Measurements from ENCODE around the gene MCM3.

Gene MCM3

GRCh38 chr6:52301326-52301725 lies 16.8 kb upstream of the MCM3 start:
- no peak for DNase-seq

GRCh38 chr6:52300489-52300931 lies 16.0 kb upstream of the MCM3 start:
- DNase-seq: no peak

DNA sequence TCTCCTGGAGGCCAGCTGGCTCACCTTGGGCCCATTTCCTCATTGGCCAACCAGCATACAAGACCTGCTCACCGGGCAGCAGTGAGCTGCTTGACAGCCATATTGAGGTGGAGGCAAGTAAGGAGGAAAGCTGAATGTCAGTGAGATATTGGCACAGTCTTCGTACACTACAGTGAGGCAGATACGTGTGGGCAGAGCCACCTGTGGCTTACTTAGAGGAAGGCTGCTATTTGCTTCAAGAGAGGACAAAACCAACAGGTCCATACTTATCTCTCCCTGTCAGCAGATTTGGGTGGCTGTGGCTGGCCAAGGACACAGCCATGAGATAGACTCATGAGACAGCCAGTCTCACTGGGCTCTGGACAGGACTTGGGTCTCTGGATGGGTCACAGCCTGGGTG lies 15.1 kb upstream of the MCM3 start:
- no peak for DNase-seq

DNA sequence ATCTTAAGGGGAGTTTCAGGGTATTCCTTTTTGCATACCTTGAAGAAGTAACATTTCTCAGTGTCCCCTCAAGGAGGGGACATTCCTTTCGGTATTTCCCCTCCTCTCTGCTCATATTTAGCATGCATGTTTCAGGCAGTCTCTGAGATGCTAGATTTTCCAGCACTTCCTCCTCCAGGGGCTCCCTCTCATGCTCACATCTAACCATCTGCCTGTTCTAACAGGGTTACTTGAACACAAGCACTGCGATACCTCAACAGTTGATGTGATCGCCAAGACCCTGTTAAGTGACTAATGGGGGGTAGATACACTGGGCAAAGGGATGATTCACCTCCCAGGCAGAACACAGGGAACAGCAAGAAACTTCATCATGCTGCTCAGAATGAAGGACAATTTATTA lies 12.9 kb upstream of the MCM3 start:
- no peak for DNase-seq

- peak in 1 of 2 experiments; percentile 53 for DNase-seq
Measured at GRCh38 chr6:52293067-52293466, 8.5 kb upstream of the MCM3 start.

GRCh38 chr6:52288841-52289240 lies 4.3 kb upstream of the MCM3 start:
- no peak for DNase-seq

- no peak for DNase-seq
Measured at GRCh38 chr6:52288216-52288615, 3.7 kb upstream of the MCM3 start.

- DNase-seq: peak; percentile 59 to 72
Measured at GRCh38 chr6:52286798-52287432, 2.4 kb upstream of the MCM3 start.

- DNase-seq: peak in 1 of 2 experiments; percentile 39
Measured at GRCh38 chr6:52285177-52286068, 881 bp upstream of the MCM3 start.

DNA sequence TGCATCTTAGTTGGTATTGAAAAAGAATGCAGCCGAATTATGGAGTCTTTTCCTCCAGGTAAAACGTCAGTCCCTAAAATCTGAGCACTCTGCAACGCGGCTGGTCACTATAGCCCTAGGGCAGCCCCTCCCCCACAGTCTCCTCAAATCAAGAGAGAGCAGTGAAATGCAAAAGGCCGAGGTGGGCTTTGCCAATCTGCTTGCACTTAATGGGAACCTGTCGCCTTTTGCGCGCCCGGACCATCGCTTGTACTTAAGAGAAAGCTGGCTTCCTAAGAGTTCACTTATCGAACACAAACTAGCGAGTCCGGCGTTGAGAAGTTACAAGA lies 447 bp downstream of the MCM3 start:
- peak; percentile 26 to 63 for DNase-seq

- DNase-seq: no peak
Measured at GRCh38 chr6:52283111-52283510, 1.4 kb downstream of the MCM3 start.

- DNase-seq: no peak
Measured at GRCh38 chr6:52276130-52276529, 8.4 kb downstream of the MCM3 start.

- no peak for DNase-seq
Measured at GRCh38 chr6:52271852-52272460, 12.6 kb downstream of the MCM3 start.

DNA sequence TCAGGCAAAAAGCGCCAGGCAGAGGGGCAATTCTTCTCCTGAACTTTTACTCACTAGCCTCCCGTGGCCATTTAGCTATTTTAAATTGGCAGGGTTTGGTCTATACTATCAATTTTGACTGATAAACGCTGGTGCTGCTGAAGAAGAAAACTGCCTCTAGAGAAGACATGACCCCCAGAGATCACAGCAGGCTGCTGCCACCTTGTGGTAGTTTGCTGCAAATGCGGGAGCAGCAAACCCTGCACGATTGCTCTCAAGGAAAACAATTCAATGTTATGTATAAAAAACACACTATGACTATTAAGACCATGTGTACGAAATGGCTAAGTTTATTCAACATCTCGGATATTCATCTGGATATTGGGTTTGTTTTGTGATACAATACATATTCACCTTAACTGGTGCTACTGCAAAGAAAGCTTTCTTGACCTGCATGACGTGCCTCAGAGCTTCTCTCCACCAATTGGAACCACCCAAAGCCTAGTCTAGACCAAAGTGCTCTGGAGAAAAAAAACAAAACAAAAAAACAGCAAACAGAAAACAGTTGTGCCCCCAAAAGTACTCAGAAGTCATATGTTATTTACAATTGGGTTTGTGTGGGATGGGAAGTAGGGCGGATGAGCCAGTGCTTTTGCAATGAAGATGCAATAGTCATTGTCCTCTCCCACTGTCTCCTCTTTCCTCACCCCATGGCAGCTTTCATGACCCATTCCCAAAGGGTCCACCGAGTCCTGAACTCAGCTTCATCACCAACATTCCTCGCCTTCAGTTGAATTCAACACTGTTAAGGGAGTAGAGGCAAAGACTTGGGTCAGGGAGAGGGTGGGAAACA lies 20.6 kb downstream of the MCM3 start:
- DNase-seq: peak; percentile 39 to 40

- no peak for DNase-seq
Measured at GRCh38 chr6:52262620-52263344, 21.8 kb downstream of the MCM3 start.

GRCh38 chr6:52261229-52261628 lies 23.3 kb downstream of the MCM3 start:
- no peak for DNase-seq

DNA sequence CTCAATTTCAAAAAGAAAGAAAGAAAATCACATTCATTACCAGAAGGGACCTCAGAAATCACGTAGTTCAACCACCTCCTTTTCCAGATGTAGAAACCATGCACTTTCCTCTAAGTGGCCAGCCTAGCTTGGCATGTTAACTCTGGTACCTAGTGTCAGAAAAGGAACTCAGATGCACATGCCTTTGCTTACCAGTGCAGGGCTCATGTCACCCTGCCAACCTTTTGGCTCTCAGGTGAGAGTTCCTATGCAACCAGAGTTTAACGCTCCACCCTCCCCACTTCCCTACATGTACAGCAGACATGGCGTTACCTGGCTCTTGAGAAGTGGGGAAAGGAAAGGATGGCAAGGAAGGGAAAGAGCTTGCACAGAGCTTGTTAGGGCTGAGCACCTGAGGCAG lies 23.9 kb downstream of the MCM3 start:
- DNase-seq: no peak

GRCh38 chr6:52255434-52255833 lies 29.1 kb downstream of the MCM3 start:
- DNase-seq: no peak

DNA sequence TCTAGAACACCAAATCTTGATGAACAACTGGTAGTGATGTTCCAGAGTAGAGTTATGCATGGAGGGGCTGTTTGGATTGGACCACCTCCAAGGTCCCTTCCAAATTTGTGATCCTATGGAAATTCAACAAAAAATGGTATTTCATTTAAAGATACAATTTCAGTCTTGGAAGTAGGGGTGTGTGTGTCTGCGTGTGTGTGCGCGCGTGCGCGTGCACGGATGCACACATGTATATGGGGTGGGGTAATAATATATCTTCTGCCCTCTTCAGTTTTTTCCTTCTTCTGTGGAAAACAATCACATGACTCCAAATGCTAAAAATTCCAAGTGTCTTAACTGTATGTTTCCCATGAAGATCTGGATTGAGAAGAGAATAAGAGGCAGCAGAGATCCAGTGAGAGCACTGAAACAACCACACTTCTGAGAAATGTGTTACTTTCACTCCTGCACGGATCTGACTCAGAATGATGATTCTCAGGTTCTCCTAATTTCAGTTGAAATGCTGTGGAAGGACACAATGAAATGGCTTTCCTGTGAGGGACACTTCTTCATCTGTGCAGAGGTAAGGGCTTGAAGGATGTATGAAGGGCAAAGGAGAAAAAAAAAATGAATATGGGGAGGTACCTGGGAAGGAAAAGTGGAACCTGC lies 29.7 kb downstream of the MCM3 start:
- no peak for DNase-seq

DNA sequence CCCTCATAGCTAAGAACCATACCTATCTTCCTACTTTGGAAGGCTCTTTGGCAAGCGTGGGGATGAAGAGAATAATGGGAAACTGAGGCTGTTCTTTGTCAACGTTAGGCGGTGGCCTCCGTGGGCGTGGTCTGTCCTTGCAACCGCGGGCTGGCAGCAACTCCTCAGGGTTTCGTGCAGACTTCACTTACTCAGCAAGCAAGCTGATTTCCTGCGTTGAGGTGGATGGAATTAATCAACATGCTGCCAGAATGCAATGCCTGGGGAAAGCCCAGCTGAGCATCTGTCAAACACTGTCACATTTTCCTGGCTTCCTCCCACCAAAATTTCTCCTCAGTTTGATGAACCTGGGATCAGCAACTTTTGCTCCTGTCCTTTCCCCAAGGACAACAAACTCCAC lies 31.0 kb downstream of the MCM3 start:
- no peak for DNase-seq

GRCh38 chr6:52251113-52251512 lies 33.4 kb downstream of the MCM3 start:
- DNase-seq: no peak

DNA sequence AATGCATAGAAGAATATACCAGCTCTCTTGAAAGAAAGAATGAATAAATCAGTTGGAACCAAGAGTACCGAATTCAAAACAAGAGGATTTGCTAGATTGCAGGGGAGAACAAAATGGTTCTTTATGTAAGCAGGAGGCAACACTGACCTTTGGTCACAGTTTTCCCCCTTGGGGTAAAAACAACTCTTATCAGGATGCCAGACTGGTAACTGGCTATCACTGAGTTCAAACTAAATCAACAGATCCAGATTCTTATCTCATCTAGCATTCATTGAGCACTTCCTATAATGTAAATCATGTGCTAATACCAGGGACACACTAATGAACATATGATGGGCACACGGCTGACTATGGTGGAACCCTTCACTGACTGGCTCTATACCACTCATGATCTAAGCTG lies 35.5 kb downstream of the MCM3 start:
- no peak for DNase-seq
